SK-N-SH treated with all-trans-retinoic acid at 6 μM for 48 hours (cell line): ENCODE data around the gene SCN1B.

ENCODE experiments used
- ATAC-seq: fragments of 200-7000 bp; cut with Tn5 transposase; 3 replicates; pipeline ENCODE4 v1.9.1; 2020; ENCODE audit warnings: mild to moderate bottlenecking, moderate library complexity
- ARNTL ChIP-seq: fragments of 450-650 bp; formaldehyde crosslinking; IDR thresholded peaks from 2 replicates; pipeline ENCODE4 v1.5.0; 2020; ENCODE audit warnings: low read depth, mild to moderate bottlenecking, moderate library complexity, borderline replicate concordance
- BACH2 ChIP-seq: fragments of 250-450 bp; sonication (Bioruptor Pico); IDR thresholded peaks from 2 replicates; pipeline ENCODE4 v1.9.0; 2021; ENCODE audit warnings: mild to moderate bottlenecking, borderline replicate concordance
- CREB5 ChIP-seq: fragments of 250-450 bp; sonication (Bioruptor Pico); IDR thresholded peaks from 2 replicates; pipeline ENCODE4 v1.5.1; 2020; ENCODE audit warnings: low read depth, mild to moderate bottlenecking, moderate library complexity
- CSDC2 ChIP-seq: fragments of 250-450 bp; sonication (Bioruptor Pico); IDR thresholded peaks from 2 replicates; pipeline ENCODE4 v1.5.0; 2020; ENCODE audit warnings: mild to moderate bottlenecking, moderate library complexity
- CSRNP3 ChIP-seq: fragments of 250-450 bp; sonication (Bioruptor Pico); IDR thresholded peaks from 2 replicates; pipeline ENCODE4 v1.5.1; 2021; ENCODE audit warnings: mild to moderate bottlenecking, moderate library complexity
- ESRRG ChIP-seq: fragments of 250-450 bp; sonication (Bioruptor Pico); IDR thresholded peaks from 2 replicates; pipeline ENCODE4 v1.6.1; 2021; ENCODE audit warnings: mild to moderate bottlenecking
- GLIS3 ChIP-seq: fragments of 250-450 bp; sonication (Bioruptor Pico); IDR thresholded peaks from 2 replicates; pipeline ENCODE4 v1.5.0; 2020; ENCODE audit warnings: mild to moderate bottlenecking, moderate library complexity
- ISL1 ChIP-seq: fragments of 250-450 bp; sonication (Bioruptor Pico); IDR thresholded peaks from 2 replicates; pipeline ENCODE4 v2.1.2; 2022; ENCODE audit warnings: mild to moderate bottlenecking, moderate library complexity
- OSR1 ChIP-seq: fragments of 250-450 bp; sonication (Bioruptor Pico); IDR thresholded peaks from 2 replicates; pipeline ENCODE4 v1.8.0; 2022; ENCODE audit warnings: moderate library complexity, mild to moderate bottlenecking, inconsistent platforms
- PATZ1 ChIP-seq: fragments of 250-450 bp; sonication (Bioruptor Pico); IDR thresholded peaks from 2 replicates; pipeline ENCODE4 v1.8.0; 2020; ENCODE audit warnings: mild to moderate bottlenecking, moderate library complexity, borderline replicate concordance
- POU6F1 ChIP-seq: fragments of 250-450 bp; sonication (Bioruptor Pico); IDR thresholded peaks from 2 replicates; pipeline ENCODE4 v1.8.0; 2021; ENCODE audit warnings: low read depth, mild to moderate bottlenecking, moderate library complexity, borderline replicate concordance
- PPARA ChIP-seq: fragments of 250-450 bp; sonication (Bioruptor Pico); IDR thresholded peaks from 2 replicates; pipeline ENCODE4 v1.5.0; 2020; ENCODE audit warnings: mild to moderate bottlenecking, borderline replicate concordance
- RARB ChIP-seq: fragments of 250-450 bp; sonication (Bioruptor Pico); IDR thresholded peaks from 2 replicates; pipeline ENCODE4 v1.8.0; 2021; ENCODE audit warnings: mild to moderate bottlenecking, moderate library complexity
- TCF4 ChIP-seq: fragments of 250-450 bp; sonication (Bioruptor Pico); IDR thresholded peaks from 2 replicates; pipeline ENCODE4 v1.8.0; 2021; ENCODE audit warnings: mild to moderate bottlenecking, moderate library complexity, borderline replicate concordance
- TOX ChIP-seq: fragments of 250-450 bp; sonication (Bioruptor Pico); IDR thresholded peaks from 2 replicates; pipeline ENCODE4 v1.8.0; 2021; ENCODE audit warnings: mild to moderate bottlenecking, moderate library complexity, borderline replicate concordance
- TSHZ2 ChIP-seq: fragments of 250-450 bp; sonication (Bioruptor Pico); IDR thresholded peaks from 2 replicates; pipeline ENCODE4 v1.5.0; 2020; ENCODE audit warnings: mild to moderate bottlenecking, moderate library complexity
- ZC3H10 ChIP-seq: fragments of 250-450 bp; sonication (Bioruptor Pico); IDR thresholded peaks from 2 replicates; pipeline ENCODE4 v1.5.1; 2021; ENCODE audit warnings: mild to moderate bottlenecking, moderate library complexity
- ZFP3 ChIP-seq: fragments of 250-450 bp; sonication (Bioruptor Pico); IDR thresholded peaks from 2 replicates; pipeline ENCODE4 v1.5.0; 2020; ENCODE audit warnings: mild to moderate bottlenecking, moderate library complexity
- ZFP30 ChIP-seq: fragments of 450-650 bp; formaldehyde crosslinking; IDR thresholded peaks from 2 replicates; pipeline ENCODE4 v1.5.0; 2022; ENCODE audit warnings: mild to moderate bottlenecking, moderate library complexity
- ZNF565 ChIP-seq: fragments of 450-650 bp; formaldehyde crosslinking; conservative IDR thresholded peaks from 2 replicates; pipeline ENCODE4 v1.5.0; 2020; ENCODE audit warnings: low read depth, mild to moderate bottlenecking, moderate library complexity
- ZNF70 ChIP-seq: fragments of 450-650 bp; formaldehyde crosslinking; IDR thresholded peaks from 2 replicates; pipeline ENCODE4 v1.5.0; 2020; ENCODE audit warnings: mild to moderate bottlenecking, moderate library complexity
- ZNF8 ChIP-seq: fragments of 450-650 bp; formaldehyde crosslinking; IDR thresholded peaks from 2 replicates; pipeline ENCODE4 v1.5.0; 2020; ENCODE audit warnings: mild to moderate bottlenecking, moderate library complexity

Gene SCN1B

GRCh38 chr19:35076657-35077056 is 46.4 kb downstream of the SCN1B start:
- ATAC-seq, result no peak
- TF ChIP-seq ESRRG (CRISPR knock-in tag) (no peak), CSRNP3 (CRISPR knock-in tag) (no peak), ZFP3 (no peak), BACH2 (no peak), RARB (no peak), ZFP30 (CRISPR knock-in tag) (no peak), ZC3H10 (no peak), OSR1 (CRISPR knock-in tag) (no peak), CSDC2 (no peak), POU6F1 (CRISPR knock-in tag) (no peak), ZNF565 (no peak), PATZ1 (no peak), ISL1 (CRISPR knock-in tag) (no peak), ZNF70 (no peak), TCF4 (CRISPR knock-in tag) (no peak)

- no peak for ATAC-seq
- TF ChIP-seq ESRRG (CRISPR knock-in tag) (no peak), ZNF70 (no peak), OSR1 (CRISPR knock-in tag) (no peak), CSDC2 (no peak), BACH2 (no peak), CREB5 (CRISPR knock-in tag) (no peak), TOX (no peak), ZNF565 (no peak), ZC3H10 (no peak), ZNF8 (CRISPR knock-in tag) (no peak)
These were observed 47.3 kb downstream of the SCN1B start for GRCh38 chr19:35077411-35078223.

- no peak for ATAC-seq
These were observed 49.6 kb downstream of the SCN1B start for GRCh38 chr19:35079826-35080225.

More at GRCh38 chr19:35079826-35080225, 49.6 kb downstream of the SCN1B start:
- no peak for TF ChIP-seq BACH2
- TF ChIP-seq CSRNP3 (CRISPR knock-in tag), result no peak
- no peak for TF ChIP-seq PPARA (CRISPR knock-in tag)
- TF ChIP-seq TOX, result no peak
- no peak for TF ChIP-seq ZFP3
- no peak for TF ChIP-seq GLIS3
- TF ChIP-seq ZNF8 (CRISPR knock-in tag), result no peak
- no peak for TF ChIP-seq ARNTL (CRISPR knock-in tag)
- no peak for TF ChIP-seq RARB
- no peak for TF ChIP-seq TSHZ2
- TF ChIP-seq ISL1 (CRISPR knock-in tag), result no peak
- TF ChIP-seq OSR1 (CRISPR knock-in tag), result no peak
- TF ChIP-seq ZNF565, result no peak
- TF ChIP-seq ZNF70, result no peak
- no peak for TF ChIP-seq PATZ1
- no peak for TF ChIP-seq ZFP30 (CRISPR knock-in tag)
- TF ChIP-seq CSDC2, result no peak
- no peak for TF ChIP-seq CREB5 (CRISPR knock-in tag)
- no peak for TF ChIP-seq ESRRG (CRISPR knock-in tag)
- no peak for TF ChIP-seq ZC3H10
